Renal cortical epithelial cell (primary cell): ENCODE measurements around the gene SOX30. TPM values are rescaled to one million over a fixed set of nuclear protein-coding genes. Genes with fewer than 3 reads are reported as not detected.

Source experiments
- DNase-seq: peaks from one replicate; pipeline ENCODE4 v3.0.0-alpha.2; 2011; ENCODE audit warnings: low read depth
- total RNA-seq: library from RNA; depleted of rRNA; stranded (reverse); fragments of >200 nt; gene quantifications from 2 replicates; pipeline ENCODE4 v1.2.3, GENCODE V29; 2014

Gene SOX30
- total RNA-seq, 1 donor from 2014 or later, result 0.05 TPM

DNA sequence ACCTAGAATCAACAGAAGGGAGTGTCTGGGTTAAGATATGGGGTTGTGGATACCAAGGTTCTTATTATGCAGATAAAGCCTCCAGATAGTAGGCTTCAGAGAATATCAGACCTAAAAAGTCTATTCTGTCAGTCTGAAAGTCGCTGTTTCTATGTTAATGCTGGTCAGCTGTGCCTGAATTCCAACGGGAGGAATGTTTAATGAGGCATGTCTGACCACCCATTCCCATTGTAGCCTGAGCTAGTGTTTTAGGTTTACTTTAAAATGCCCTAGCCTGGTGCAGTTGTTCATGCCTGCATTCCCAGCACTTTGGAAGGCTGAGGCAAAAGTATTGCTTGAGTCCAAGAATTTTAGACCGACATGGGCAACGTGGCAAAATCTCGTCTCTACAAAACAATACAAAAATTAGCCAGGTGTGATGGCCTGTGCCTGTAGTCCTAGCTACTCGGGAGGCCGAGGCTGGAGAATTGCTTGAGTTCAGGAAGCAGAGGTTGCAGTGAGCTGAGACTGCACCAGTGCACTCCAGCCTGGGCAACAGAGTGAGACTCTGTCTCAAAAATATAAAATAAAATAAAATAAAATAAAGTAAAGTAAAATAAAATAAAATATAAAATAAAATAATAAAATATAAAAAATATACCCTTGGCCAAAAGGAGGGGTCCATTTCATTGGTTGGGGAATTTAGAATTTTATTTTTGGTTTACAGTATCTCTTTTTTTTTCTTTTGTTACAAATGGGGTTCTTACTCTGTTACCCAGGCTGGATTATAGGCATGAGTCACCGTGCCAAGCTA is 7.8 kb upstream of the SOX30 start:
- DNase-seq, result peak; percentile 79

DNA sequence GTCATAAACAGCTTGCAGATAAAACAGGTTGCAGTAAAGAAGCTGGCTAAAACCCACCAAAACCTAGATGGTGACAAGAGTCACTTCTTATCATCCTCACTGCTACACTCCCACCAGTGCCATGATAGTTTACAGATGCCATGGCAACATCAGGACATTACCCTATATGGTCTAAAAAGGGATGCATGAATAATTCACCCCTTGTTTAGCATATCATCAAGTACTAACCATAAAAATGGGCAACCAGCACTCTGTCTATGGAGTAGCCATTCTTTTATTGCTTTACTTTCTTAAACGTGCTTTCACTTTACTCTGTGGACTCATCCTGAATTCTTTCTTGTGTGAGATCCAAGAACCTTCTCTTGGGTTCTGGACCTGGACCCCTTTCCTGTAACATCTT is 6.7 kb upstream of the SOX30 start:
- no peak for DNase-seq

GRCh38 chr5:157657516-157657915 is 5.3 kb upstream of the SOX30 start:
- DNase-seq, result peak; percentile 19

DNA sequence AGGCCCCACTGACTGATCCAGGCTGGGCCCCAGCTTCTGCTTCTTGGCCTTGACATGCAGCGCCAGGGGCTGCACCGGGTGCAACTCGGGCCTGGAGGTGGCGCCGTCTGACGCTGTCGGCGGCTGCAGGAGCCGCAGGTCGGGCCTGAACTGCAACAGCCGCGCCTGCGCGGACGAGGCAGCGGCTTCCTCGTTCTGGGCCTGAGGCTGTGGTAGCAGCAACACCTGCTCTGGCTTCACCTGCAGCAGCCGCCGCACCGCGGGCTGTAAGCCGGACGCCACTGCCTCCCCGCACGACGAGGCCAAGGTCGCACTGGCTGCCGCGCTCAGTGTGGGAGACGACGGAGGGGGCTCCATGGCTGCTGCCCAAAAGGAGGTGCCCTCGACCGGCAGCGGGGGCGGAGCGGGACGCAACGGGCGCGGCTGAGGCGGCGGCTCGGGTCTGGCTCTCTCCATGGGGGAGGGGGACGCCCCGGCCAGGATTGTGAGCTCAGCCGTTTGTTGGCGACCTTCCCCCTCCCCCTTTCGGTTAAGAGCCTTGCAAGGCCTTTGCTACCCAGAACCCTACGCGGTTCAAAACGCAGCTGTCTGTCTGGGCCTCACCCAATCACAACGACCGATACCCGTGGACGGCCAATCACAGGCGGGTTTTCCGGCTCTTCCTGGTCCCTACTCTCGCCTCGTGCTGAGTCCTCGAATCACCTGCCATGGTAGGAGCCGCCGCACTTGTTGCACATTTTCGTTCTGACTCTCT is 438 bp downstream of the SOX30 start:
- DNase-seq, result peak; percentile 42

DNA sequence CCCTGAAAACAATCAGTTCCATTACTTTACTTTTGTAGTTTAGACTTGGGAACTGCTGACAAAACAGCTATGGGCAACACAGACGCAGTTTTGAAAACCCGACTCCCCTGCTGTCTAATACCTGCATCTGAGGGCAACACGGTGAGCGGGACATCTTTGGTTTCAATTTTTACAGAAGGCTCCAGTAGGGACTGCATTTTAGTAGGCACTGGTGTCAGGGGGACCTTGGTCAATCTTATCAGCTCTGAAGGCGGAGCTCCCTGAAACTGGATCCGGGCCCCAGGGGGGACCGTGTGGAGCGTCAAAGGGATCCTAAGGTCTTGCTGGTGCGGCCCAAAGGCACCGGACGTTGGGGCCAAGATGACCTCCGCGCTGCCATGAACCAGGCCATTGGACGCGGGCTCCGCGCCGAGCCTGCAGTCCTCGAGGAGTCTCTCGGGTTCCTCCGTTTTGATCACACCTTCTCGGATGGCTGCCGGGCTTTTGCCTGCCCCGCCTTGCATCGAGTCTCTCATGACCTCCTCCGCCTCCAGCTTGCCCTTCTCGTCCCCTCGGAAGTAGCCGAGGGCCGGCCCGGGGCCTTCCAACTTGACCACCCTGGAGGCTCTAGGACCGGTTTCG is 1.1 kb downstream of the SOX30 start:
- DNase-seq, result no peak

GRCh38 chr5:157649101-157649500 is 3.1 kb downstream of the SOX30 start:
- DNase-seq, result peak; percentile 71

DNA sequence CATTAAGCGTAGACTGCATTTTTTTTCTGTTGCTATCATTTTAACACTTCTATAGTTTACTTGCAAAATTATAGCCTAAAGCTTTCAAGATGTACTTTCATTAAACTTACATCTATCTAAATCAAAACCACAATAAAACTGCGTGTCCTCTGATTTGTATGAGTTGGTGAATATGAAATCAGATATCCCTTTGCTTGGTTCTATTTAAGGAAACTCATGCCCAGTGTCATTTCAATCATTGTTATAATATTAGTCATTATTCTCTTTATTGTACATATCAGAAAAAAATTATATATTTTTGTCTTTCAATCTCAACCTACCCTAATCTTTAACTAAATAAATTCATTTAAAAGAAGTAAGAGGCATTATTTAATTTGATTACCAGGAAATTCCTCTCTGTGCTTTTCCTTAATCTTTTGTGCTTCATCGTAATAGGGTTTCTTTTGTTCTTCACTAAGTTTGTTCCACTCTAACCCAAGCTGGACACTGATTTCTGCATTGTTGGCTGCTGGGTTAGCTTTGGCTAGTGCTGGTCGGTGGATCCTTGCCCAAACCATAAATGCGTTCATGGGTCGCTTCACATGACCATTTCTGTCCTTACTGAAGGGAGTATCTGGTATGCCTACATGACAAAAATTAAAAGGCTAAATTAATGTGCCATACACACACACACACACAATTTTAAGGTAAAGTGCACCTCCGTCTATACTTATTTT is 3.8 kb downstream of the SOX30 start:
- peak; percentile 45 for DNase-seq

DNA sequence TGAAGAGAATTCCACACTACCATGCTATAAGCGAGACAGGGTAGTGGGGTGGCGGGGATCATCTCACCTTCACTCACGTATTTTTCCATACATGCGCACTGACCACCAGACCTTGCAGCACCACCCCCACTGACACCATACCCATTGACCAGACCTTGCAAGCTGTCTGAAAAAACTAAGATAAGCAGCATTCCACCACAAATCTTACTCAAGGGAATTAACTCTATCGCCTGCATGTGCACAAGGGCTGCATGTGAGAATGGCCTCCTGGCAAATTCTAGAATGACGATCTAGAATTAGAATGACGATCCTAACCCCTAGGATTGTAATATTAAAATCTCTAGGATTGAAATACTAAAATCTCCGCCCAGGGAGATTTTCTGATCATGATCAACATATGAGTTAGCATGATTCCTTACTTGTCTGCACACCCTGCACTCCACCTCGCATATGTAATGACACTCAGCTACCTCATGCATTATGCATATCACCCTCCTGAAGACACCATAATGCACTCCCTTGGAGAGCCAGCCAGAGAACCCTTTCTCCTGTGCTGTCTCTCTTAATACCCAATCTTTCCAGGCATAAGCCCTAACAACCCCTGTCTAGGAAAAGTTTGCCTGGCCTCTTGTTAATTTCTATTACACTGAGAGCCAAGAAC is 11.7 kb downstream of the SOX30 start:
- no peak for DNase-seq

DNA sequence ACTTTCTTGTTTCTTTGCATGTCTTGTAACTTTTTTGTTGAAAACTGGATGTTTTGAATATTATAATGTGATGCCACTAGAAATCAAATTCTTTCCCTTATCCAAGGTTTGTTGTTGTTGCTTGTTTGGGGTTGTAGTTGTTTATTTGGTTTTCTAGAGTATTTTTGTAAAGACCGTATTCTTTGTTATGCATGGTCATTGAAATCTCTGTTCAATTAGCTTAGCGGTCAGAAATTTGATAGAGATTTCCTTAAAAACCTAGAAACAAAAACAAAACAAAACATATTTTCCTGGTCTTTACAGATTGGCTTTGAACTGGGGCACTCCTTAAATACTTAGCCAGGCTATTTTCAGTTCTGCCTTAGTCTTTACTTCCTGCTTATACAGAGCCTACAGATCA is 21.9 kb downstream of the SOX30 start:
- DNase-seq, result no peak

- no peak for DNase-seq
These were observed 25.4 kb downstream of the SOX30 start for GRCh38 chr5:157626831-157627230.

- DNase-seq, result no peak
These were observed 28.1 kb downstream of the SOX30 start for GRCh38 chr5:157624144-157624543.

GRCh38 chr5:157620776-157621175 is 31.5 kb downstream of the SOX30 start:
- no peak for DNase-seq

DNA sequence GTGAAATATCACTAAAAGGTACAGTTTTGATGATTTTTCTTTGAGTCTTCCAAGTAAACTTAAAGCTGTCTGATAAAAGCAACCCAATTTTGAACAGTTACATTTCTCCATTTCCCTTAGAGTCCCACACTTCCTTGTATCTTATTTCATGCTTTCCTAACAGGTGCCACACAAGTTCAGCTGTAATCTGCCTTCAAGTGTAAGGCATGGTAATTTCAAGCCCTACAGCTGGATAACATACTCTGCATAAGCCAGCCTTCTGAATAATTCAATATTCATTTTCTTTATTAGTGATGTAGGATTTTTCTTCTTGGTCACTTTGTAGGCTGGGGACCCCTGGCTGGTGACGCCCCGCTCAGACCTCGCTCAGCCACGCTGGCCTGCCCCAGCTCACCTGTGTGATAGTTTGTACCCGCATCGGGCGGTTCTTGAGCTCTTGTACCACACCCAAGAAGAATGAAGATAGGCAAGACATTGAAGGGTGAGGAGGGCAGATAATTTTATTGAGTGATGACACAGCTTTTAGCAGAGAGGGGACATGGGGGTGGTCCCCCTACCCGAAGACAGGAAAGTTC is 34.0 kb downstream of the SOX30 start:
- DNase-seq, result no peak

DNA sequence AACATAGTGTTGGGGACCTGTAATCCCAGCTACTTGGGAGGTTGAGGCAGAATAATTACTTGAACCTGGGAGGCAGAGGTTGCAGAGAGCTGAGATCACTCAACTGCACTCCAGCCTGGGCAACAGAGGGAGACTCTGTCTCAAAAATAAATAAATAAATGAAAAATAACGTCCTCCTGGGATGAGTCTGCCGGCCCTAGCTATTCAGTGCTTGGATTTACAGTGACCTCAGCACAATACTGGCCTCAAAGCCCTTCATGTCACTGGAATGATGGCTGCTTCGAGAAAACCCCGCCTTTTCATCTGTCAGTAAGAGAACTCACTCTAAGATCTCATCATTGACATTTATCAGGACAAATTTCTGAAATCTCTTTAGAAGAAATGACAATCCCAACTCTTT is 35.5 kb downstream of the SOX30 start:
- DNase-seq, result no peak

DNA sequence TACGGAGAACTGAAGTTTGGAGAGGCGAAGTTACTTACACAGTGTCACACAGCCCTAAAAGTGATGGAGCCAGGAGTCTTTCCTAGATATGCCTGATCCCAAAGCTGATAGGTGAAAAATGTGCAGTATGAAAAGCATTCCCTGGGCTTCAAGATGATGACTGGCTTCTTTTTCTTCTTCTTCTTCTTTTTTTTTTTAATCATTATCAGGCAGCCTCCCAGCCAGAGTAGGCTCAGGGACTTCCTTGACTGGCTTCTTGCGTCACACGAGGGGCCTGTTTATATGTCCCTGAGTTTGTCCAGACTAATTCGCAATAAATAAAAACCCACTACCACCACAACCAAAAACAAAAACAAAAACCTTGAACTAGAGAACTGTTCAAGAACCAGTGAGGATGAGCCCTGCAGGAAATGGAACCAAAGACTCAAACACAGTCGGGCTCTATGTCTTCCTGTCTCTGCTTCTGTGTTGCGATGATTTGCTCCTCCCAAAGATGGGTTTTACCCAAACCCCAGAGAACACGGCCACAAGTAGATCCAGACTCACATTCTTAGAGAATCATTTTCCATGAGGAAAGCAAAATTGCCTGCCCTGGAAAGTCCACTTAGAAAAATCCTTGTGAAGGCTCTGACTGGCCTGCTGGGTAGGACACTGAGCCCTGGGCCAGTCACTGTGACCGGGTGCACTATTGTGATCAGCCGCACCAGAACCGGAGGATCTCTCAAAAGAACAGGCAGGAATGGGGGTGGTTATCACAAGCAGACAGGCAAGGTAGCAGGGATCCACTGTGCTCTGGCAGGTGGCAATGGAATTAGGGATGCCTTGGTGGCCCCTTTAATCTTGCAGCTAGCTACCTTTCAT is 38.6 kb downstream of the SOX30 start:
- no peak for DNase-seq

DNA sequence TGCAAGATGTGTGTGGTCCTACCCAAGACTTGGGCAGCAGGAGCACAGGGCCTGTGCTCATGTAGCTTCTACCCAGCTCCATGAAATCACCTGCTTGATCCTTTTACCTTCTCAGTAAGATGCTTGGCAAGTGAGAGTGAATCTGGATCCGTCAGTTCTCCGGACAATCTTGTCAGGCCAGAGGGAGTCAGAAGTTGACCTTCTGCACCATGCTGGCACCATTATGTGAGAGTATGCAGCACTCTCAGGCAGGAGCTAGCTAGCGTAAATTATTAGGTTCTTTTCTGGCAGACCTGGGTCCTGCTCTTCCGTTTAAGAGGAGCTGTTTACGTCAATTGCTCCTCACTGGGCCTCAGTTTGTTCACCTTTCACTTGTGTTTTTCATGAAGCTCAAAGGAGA is 39.7 kb downstream of the SOX30 start:
- DNase-seq, result no peak

- DNase-seq, result no peak
These were observed 40.4 kb downstream of the SOX30 start for GRCh38 chr5:157611571-157612476.

DNA sequence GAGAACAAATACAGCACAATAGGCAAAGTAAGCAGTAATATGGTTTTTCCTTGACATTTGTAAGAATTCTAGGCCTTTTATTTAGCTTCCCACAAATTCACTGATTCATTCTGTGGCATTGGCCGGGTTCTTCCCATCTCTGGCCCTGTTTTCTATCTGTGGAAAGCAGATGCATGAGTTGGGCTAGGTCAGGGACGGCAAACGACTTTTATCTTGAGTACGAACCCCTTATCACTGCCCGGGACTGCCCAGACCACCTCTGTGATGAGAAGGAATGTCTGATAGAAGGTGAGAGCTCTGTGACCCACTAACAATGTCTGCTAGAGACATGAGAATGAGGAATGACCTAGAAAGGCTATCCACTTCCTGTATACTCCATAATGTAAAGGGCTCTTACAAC is 41.2 kb downstream of the SOX30 start:
- no peak for DNase-seq

DNA sequence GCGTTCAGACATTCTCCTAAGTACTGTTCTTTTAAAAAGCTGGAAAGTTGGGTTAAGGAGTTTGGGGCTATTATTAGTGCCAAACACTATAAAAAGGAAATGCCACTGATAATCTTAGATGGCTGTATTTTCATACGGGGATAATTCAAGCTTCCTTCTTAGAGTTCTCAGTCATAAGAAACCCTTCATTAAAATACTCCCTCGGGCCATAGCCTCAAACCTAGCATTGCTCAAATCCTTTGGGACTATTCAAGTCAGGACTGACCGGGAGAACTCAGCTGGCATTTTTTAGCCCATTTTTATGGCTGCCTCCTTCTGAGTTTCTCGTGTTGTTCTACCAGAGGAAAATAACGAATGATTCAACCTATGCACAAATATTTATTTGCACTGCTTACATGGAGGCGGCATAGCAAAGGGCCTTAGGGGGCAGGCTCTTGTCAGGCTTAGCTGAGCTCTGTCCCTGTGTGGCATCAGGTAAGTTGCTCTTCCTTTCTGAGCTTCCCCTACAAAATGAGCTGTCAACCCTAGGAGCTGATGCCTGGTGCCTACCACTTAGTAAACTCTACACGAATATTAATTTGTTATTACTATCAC is 43.2 kb downstream of the SOX30 start:
- no peak for DNase-seq
